Upper lobe of left lung (tissue), 6 donors: ENCODE data around the gene RIMS4. TPM values are rescaled to one million over a fixed set of nuclear protein-coding genes. Genes with fewer than 3 reads are reported as not detected.

ENCODE experiments used
- ATAC-seq, 2 donors: fragments of 200-7000 bp; cut with Tn5 transposase; one replicate each; pipeline ENCODE4 v1.9.1; 2022; ENCODE audit warnings: mild to moderate bottlenecking in 2 of 2, moderate library complexity in 2 of 2; ENCODE audit not compliant: low FRiP score in 2 of 2
- DNase-seq, 2 donors: peaks; one replicate each; pipeline ENCODE4 v3.0.0-alpha.2; 2019 to 2020
- H3K27ac ChIP-seq, 4 donors: fragments of 200-600 bp; sonication (generic); one replicate each; pipeline ENCODE4 v1.5.1; 2016 to 2019
- H3K27me3 ChIP-seq, 4 donors: fragments of 200-600 bp; sonication (generic); one replicate each; pipeline ENCODE4 v1.5.1; 2017 to 2019
- H3K36me3 ChIP-seq, 4 donors: fragments of 200-600 bp; sonication (generic); one replicate each; pipeline ENCODE4 v1.5.1; 2016 to 2019
- H3K4me1 ChIP-seq, 4 donors: fragments of 200-600 bp; sonication (generic); one replicate each; pipeline ENCODE4 v1.5.1; 2018 to 2019
- H3K4me3 ChIP-seq, 4 donors: fragments of 200-600 bp; sonication (generic); one replicate each; pipeline ENCODE4 v1.5.1; 2017 to 2019; ENCODE audit warnings: mild to moderate bottlenecking in 2 of 4, moderate library complexity in 1 of 4
- H3K9me3 ChIP-seq, 4 donors: fragments of 200-600 bp; sonication (generic); one replicate each; pipeline ENCODE4 v1.5.1; 2018 to 2019
- EP300 ChIP-seq, 4 donors: sonication (generic); formaldehyde crosslinking; IDR thresholded peaks; one replicate each; pipeline ENCODE4 v1.5.1; 2017; ENCODE audit warnings: antibody characterized with exemption in 4 of 4, control low read depth in 2 of 4
- POLR2A ChIP-seq, 4 donors: fragments of 450-650 bp; IDR thresholded peaks; one replicate each; pipeline ENCODE4 v1.5.1; 2016 to 2017; ENCODE audit warnings: antibody characterized with exemption in 4 of 4, mild to moderate bottlenecking in 2 of 4
- POLR2AphosphoS5 ChIP-seq, 2 donors: sonication (generic); formaldehyde crosslinking; IDR thresholded peaks; one replicate each; pipeline ENCODE4 v1.5.1; 2017; ENCODE audit warnings: antibody characterized with exemption in 2 of 2
- WGBS, 2 donors: methylation state at CpG; one replicate each; pipeline ENCODE4 v1.1.5; 2017 to 2018; 5-methylcytosine and 5-hydroxymethylcytosine counted together
- total RNA-seq, 6 donors: library from RNA; depleted of rRNA in 4 of 6; stranded (reverse); fragments of >200 nt in 4 of 6; gene quantifications; one replicate each; pipeline versions ENCODE4 v1.1.0 to v1.2.1, GENCODE V29; 2016 to 2021
- TF ChIP-seq, protein P1 (sequence below), 6 experiments: fragments of 450-650 bp in 4 of 6; fragments of 200-600 bp in 2 of 6; sonication (generic) in 2 of 6; IDR thresholded peaks; one replicate each; pipeline ENCODE4 v1.5.1; 2016 to 2019; ENCODE audit warnings: antibody characterized with exemption in 6 of 6
- donor health status: DM: no; HTN: no; CAD: no; lungs with moderate emphysema.
- donor health status: DM: no; HTN: yes; CAD: no; lungs with severe emphysema.

RIMS4 gene
- total RNA-seq, 6 donors from 2014 or later, result 1.0 to 2.2 (median 2.1) TPM

DNA sequence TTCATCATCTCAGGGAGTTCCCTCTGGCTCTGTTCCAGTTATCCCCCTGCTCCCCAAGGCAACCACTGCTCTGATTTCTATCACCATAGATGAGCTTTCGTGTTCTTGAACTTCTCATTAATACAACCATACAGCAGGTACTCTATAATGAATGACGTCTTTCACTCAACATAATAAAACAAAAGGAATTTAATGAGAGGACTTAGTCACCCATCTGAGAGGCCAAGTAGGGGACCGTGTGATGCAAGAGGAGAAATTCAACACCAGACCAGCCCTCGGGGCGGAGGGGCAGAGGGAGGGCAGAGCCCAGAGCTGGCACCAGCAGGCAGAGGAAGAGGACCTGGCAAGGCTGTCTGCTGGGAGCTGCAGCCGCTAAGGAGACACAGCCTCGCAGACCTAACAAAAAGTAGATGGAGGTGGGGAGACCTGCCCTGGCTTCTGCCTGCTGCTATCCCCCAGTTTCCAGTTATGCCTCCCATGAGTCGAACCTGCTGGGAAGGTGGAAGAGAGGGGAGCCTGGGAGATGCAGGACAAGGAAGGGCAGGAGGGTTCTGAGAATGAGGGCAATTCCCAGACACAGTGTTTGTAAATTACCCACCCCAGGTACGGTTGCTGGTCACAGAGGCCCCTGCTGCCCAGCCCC lies 81.4 kb downstream of the RIMS4 start:
- Histone ChIP-seq H3K27ac (no peak overlapping the region), H3K4me1 (peaks cover 12 to 19% (median 14%) of the 10 kb centered on the region in 4 donors), H3K4me3 (no peak overlapping the region), H3K36me3 (no peaks in the 10 kb centered on the region), H3K9me3 (no peaks in the 10 kb centered on the region), H3K27me3 (no peaks in the 10 kb centered on the region)
- TF ChIP-seq POLR2A (IDR thresholded peaks at IDR 0.05) (no peak), EP300 (IDR thresholded peaks at IDR 0.05) (peak in 1 of 4 donors; percentile 84), POLR2AphosphoS5 (IDR thresholded peaks at IDR 0.05) (peak; percentile 64 to 74)
- DNase-seq (peak in 1 of 2 donors; percentile 90), ATAC-seq (peak; percentile 74 to 90)
- 22 to 31% methylated on average over 9 of the region's 9 CpGs for WGBS, 2 donors

DNA sequence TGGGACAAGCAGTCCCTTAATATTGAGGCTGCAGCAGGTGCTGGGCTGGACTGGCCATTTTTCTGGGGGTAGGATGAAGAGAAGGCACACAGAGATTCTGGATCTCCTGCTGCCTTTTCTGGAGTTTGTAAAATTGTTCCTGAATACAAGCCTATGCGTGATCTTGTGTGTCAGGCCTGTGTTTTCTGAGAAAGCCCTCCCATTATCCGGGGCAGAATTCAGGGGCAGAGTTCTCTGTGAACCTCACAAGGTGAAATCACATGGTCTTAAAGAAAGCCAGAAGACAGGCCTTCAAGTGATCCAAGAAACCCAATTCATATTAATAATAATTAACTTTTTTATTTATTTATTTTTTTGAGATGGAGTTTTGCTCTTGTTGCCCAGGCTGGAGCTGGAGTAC lies 82.7 kb downstream of the RIMS4 start:
- DNase-seq (no peak), ATAC-seq (no peak)
- no peaks in the 10 kb centered on the region for H3K27me3 ChIP-seq
- H3K4me1 ChIP-seq, result peaks cover 9 to 13% (median 13%) of the 10 kb centered on the region in 4 donors
- no peak overlapping the region for H3K27ac ChIP-seq
- no peaks in the 10 kb centered on the region for H3K9me3 ChIP-seq
- TF ChIP-seq, protein P1, sequence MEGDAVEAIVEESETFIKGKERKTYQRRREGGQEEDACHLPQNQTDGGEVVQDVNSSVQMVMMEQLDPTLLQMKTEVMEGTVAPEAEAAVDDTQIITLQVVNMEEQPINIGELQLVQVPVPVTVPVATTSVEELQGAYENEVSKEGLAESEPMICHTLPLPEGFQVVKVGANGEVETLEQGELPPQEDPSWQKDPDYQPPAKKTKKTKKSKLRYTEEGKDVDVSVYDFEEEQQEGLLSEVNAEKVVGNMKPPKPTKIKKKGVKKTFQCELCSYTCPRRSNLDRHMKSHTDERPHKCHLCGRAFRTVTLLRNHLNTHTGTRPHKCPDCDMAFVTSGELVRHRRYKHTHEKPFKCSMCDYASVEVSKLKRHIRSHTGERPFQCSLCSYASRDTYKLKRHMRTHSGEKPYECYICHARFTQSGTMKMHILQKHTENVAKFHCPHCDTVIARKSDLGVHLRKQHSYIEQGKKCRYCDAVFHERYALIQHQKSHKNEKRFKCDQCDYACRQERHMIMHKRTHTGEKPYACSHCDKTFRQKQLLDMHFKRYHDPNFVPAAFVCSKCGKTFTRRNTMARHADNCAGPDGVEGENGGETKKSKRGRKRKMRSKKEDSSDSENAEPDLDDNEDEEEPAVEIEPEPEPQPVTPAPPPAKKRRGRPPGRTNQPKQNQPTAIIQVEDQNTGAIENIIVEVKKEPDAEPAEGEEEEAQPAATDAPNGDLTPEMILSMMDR (IDR thresholded peaks at IDR 0.05), result no peak
- TF ChIP-seq POLR2AphosphoS5 (IDR thresholded peaks at IDR 0.05) (no peak), POLR2A (IDR thresholded peaks at IDR 0.05) (no peak), EP300 (IDR thresholded peaks at IDR 0.05) (no peak)
- WGBS, 2 donors, result 77 to 78% methylated on average over 2 of the region's 2 CpGs
- H3K36me3 ChIP-seq, result no peaks in the 10 kb centered on the region
- no peak overlapping the region for H3K4me3 ChIP-seq

DNA sequence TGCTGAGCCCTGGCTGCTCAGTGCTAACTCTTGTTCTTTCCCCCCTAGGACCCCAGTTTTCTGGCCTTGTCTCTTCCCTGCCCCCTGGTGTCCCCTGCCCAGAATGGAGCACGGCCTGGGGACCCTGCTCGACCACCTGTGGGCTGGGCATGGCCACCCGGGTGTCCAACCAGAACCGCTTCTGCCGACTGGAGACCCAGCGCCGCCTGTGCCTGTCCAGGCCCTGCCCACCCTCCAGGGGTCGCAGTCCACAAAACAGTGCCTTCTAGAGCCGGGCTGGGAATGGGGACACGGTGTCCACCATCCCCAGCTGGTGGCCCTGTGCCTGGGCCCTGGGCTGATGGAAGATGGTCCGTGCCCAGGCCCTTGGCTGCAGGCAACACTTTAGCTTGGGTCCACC lies 83.3 kb downstream of the RIMS4 start:
- DNase-seq (no peak), ATAC-seq (no peak)
- TF ChIP-seq, protein P1 (IDR thresholded peaks at IDR 0.05), result no peak
- TF ChIP-seq EP300 (IDR thresholded peaks at IDR 0.05), result no peak
- TF ChIP-seq POLR2AphosphoS5 (IDR thresholded peaks at IDR 0.05), result no peak
- TF ChIP-seq POLR2A (IDR thresholded peaks at IDR 0.05), result no peak
- 92 to 100% methylated on average over 5 to 11 of the region's 11 CpGs for WGBS, 2 donors
- Histone ChIP-seq H3K27me3 (no peaks in the 10 kb centered on the region), H3K4me3 (no peak overlapping the region), H3K4me1 (peaks cover 9 to 14% (median 13%) of the 10 kb centered on the region in 4 donors), H3K9me3 (no peaks in the 10 kb centered on the region), H3K36me3 (no peaks in the 10 kb centered on the region), H3K27ac (no peak overlapping the region)

DNA sequence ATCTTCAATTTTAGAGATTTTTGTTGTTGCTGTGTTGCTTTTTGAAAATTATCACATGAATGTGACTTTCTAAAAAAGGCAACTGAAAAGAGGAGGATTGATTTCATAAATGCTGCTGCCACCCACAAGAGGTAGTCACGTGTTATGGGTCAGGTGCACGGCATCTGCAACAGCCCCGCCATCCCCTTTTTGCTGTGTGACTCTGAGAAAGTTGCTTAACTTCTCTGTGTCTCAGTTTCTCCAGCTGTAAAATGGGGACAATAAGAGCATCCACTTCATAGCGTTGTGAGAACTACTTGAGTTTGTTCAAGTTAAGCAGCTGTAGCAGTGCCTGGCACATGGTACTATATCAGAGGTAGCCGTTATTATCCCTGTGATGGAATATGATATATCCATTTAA lies 84.5 kb downstream of the RIMS4 start:
- no peak overlapping the region for H3K27ac ChIP-seq
- no peak overlapping the region for H3K4me3 ChIP-seq
- ATAC-seq (no peak), DNase-seq (no peak)
- H3K9me3 ChIP-seq, result no peaks in the 10 kb centered on the region
- no peaks in the 10 kb centered on the region for H3K36me3 ChIP-seq
- H3K4me1 ChIP-seq, result peaks cover 9 to 24% (median 16%) of the 10 kb centered on the region in 4 donors
- no peaks in the 10 kb centered on the region for H3K27me3 ChIP-seq
- no peak for TF ChIP-seq POLR2A (IDR thresholded peaks at IDR 0.05)
- TF ChIP-seq, protein P1 (IDR thresholded peaks at IDR 0.05), result no peak
- no peak for TF ChIP-seq POLR2AphosphoS5 (IDR thresholded peaks at IDR 0.05)
- TF ChIP-seq EP300 (IDR thresholded peaks at IDR 0.05), result no peak
- 72 to 77% methylated on average over 5 of the region's 5 CpGs for WGBS, 2 donors

DNA sequence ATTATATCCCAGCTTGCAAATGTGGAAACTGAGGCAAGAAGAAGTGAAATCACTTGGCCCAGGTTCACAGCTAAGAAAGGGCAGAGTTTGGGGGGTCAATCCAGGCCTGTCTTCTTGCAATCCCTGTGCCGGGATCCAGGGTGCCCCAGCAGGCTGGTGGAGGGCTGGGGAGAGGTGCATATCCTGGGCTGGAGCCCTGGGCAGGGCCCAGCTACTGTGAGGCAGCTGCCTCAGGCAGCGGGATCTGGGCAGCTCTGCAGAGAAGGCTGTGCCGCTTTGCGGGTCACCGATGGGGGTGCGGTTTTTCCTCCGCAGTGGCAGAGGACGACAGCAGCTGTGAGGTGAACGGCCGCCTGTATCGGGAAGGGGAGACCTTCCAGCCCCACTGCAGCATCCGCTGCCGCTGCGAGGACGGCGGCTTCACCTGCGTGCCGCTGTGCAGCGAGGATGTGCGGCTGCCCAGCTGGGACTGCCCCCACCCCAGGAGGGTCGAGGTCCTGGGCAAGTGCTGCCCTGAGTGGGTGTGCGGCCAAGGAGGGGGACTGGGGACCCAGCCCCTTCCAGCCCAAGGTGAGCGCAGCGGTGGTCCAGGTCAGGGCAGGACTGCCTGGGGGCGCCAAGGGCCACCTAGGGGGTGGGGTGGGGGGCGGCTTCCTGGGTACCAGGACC lies 85.8 kb downstream of the RIMS4 start:
- ATAC-seq (no peak), DNase-seq (peak in 1 of 2 donors; percentile 75)
- H3K36me3 ChIP-seq, result no peaks in the 10 kb centered on the region
- no peaks in the 10 kb centered on the region for H3K9me3 ChIP-seq
- no peaks in the 10 kb centered on the region for H3K27me3 ChIP-seq
- 81% methylated on average over 8 to 26 of the region's 26 CpGs for WGBS, 2 donors
- no peak overlapping the region for H3K27ac ChIP-seq
- H3K4me3 ChIP-seq, result no peak overlapping the region
- no peak for TF ChIP-seq POLR2AphosphoS5 (IDR thresholded peaks at IDR 0.05)
- no peak for TF ChIP-seq POLR2A (IDR thresholded peaks at IDR 0.05)
- TF ChIP-seq, protein P1 (IDR thresholded peaks at IDR 0.05), result no peak
- TF ChIP-seq EP300 (IDR thresholded peaks at IDR 0.05), result no peak
- H3K4me1 ChIP-seq, result peaks cover 15 to 34% (median 22%) of the 10 kb centered on the region in 4 donors
